HepG2 (cell line): ENCODE results near the gene OTOP3. TPM values are rescaled to one million over a fixed set of nuclear protein-coding genes. Genes with fewer than 3 reads are reported as not detected.
A peak's percentile ranks its signal among the peaks of the same experiment; 100 is the strongest.

Experiments used
- ATAC-seq: fragments of 200-7000 bp; cut with Tn5 transposase; 3 replicates; pipeline ENCODE4 v1.9.1; 2020; ENCODE audit warnings: mild to moderate bottlenecking, moderate library complexity
- BruUV-seq: library from RNA; stranded (reverse); fragments of 400-500 nt; replicated peaks from 2 replicates; lab custom pipeline; 2021; lab: Mats Ljungman, UMichigan
- CTCF ChIA-PET: fragments of 300-600 bp; formaldehyde crosslinking; extraction: SDS; loops from one replicate; lab custom pipeline; 2021; ENCODE audit warnings: low total read pairs, inconsistent platforms, low intra/inter-chr PET ratio; lab: Yijun Ruan, JAX
- POLR2A ChIA-PET: fragments of 350-600 bp; sonication (Branson Sonifier 250); formaldehyde crosslinking; loops from one replicate; lab custom pipeline; 2020; ENCODE audit warnings: antibody characterized with exemption, inconsistent platforms; lab: Yijun Ruan, JAX
- DNase-seq: peaks from one replicate; pipeline ENCODE4 v3.0.0-alpha.2; 2015; ENCODE audit warnings: low spot score
- FAIRE-seq: peaks from 3 replicates; lab custom pipeline; 2011; peaks lifted over from hg19 to GRCh38; lab: Jason Lieb, UNC
- H2AFZ ChIP-seq: one replicate; pipeline ENCODE4 v1.6.1; 2011; ENCODE audit warnings: low read length, inconsistent platforms
- H3K27ac ChIP-seq: fragments of 300-600 bp; 3 replicates; pipeline ENCODE4 v1.8.0; 2011; ENCODE audit warnings: mixed run types, mild to moderate bottlenecking, mixed read lengths, low read length, inconsistent platforms; ENCODE audit not compliant: insufficient read depth; ENCODE audit errors: extremely low read length
- H3K27me3 ChIP-seq, 2 experiments: fragments of 200-600 bp in 1 of 2; 2 replicates in 1 of 2; 3 replicates in 1 of 2; pipeline versions ENCODE4 v1.6.0 to v1.8.0; 2011; ENCODE audit warnings: low read length in 2 of 2, mild to moderate bottlenecking in 2 of 2, moderate library complexity in 2 of 2, inconsistent platforms in 1 of 2; ENCODE audit not compliant: insufficient read depth in 2 of 2, control insufficient read depth in 1 of 2
- H3K36me3 ChIP-seq, 2 experiments: fragments of 200-600 bp in 1 of 2; replicated peaks in 1 of 2; 2 replicates in 1 of 2; 3 replicates in 1 of 2; pipeline versions ENCODE4 v1.5.1 to v1.8.0; 2011; ENCODE audit warnings: low read length in 2 of 2, inconsistent platforms in 1 of 2; ENCODE audit not compliant: insufficient read depth in 2 of 2, control insufficient read depth in 1 of 2
- H3K4me1 ChIP-seq: 2 replicates; pipeline ENCODE4 v1.5.1; 2012; ENCODE audit warnings: low read length, inconsistent platforms; ENCODE audit not compliant: insufficient read depth
- H3K4me2 ChIP-seq: 2 replicates; pipeline ENCODE4 v1.6.0; 2011; ENCODE audit warnings: low read depth, low read length, inconsistent platforms
- H3K4me3 ChIP-seq, 3 experiments: fragments of 200-600 bp in 1 of 3; sonication (generic), shearing (Covaris generic) in 1 of 3; replicated peaks in 1 of 3; 2 replicates each; pipeline ENCODE4 v1.5.1; 2011 to 2016; ENCODE audit warnings: low read length in 3 of 3, inconsistent platforms in 2 of 3, low read depth in 2 of 3, mild to moderate bottlenecking in 2 of 3, control low read depth in 1 of 3, mixed read lengths in 1 of 3; ENCODE audit not compliant: insufficient read depth in 1 of 3
- H3K79me2 ChIP-seq: one replicate; pipeline ENCODE4 v1.6.1; 2011; ENCODE audit warnings: low read length, inconsistent platforms; ENCODE audit not compliant: insufficient read depth
- H3K9ac ChIP-seq: 2 replicates; pipeline ENCODE4 v1.6.0; 2011; ENCODE audit warnings: mild to moderate bottlenecking, low read depth, low read length, inconsistent platforms; ENCODE audit not compliant: insufficient read depth
- H3K9me3 ChIP-seq: 2 replicates; pipeline ENCODE4 v1.5.1; 2012; ENCODE audit warnings: mild to moderate bottlenecking, low read length
- H4K20me1 ChIP-seq: 2 replicates; pipeline ENCODE4 v1.6.0; 2011; ENCODE audit warnings: inconsistent platforms, mild to moderate bottlenecking, low read length, moderate library complexity; ENCODE audit not compliant: insufficient read depth
- EP300 ChIP-seq, 3 experiments: sonication (generic) in 1 of 3; formaldehyde crosslinking in 1 of 3; IDR thresholded peaks; 2 replicates each; pipeline versions ENCODE4 v1.5.1 to v1.6.1; 2011 to 2020; ENCODE audit warnings: low read depth in 2 of 3, low read length in 2 of 3, borderline replicate concordance in 1 of 3, improper control_type of control experiment in 1 of 3, mild to moderate bottlenecking in 1 of 3, missing genetic modification reagents in 1 of 3, moderate library complexity in 1 of 3
- GATAD1 ChIP-seq: IDR thresholded peaks from 2 replicates; pipeline ENCODE4 v1.6.1; 2016; ENCODE audit warnings: missing genetic modification reagents, missing compliant biosample characterization
- HNRNPL ChIP-seq: fragments of 200-400 bp; formaldehyde crosslinking; IDR thresholded peaks from 2 replicates; pipeline ENCODE4 v1.6.1; 2017; ENCODE audit warnings: mild to moderate bottlenecking, low read depth, low read length
- KDM5A ChIP-seq: fragments of 200-600 bp; sonication (generic); IDR thresholded peaks from 2 replicates; pipeline ENCODE4 v1.7.0; 2018; ENCODE audit warnings: antibody characterized with exemption, mild to moderate bottlenecking, low read length, borderline replicate concordance
- MED1 ChIP-seq: sonication (generic); formaldehyde crosslinking; IDR thresholded peaks from 2 replicates; pipeline ENCODE4 v1.4.0; 2020; ENCODE audit warnings: missing genetic modification reagents
- PRPF4 ChIP-seq: fragments of 200-400 bp; formaldehyde crosslinking; IDR thresholded peaks from 2 replicates; pipeline ENCODE4 v1.6.1; 2016; ENCODE audit warnings: low read length, low read depth; ENCODE audit not compliant: poor library complexity, severe bottlenecking
- RAD21 ChIP-seq: fragments of 450-650 bp; formaldehyde crosslinking; IDR thresholded peaks from 2 replicates; pipeline ENCODE4 v1.5.0; 2020; ENCODE audit warnings: mild to moderate bottlenecking
- XRCC5 ChIP-seq: fragments of 200-400 bp; formaldehyde crosslinking; optimal IDR thresholded peaks from 2 replicates; pipeline ENCODE3; 2017; ENCODE audit warnings: mild to moderate bottlenecking, low read length
- ZBTB43 ChIP-seq: sonication (generic); formaldehyde crosslinking; conservative IDR thresholded peaks from 2 replicates; pipeline ENCODE4 v1.4.0; 2020; ENCODE audit warnings: missing genetic modification reagents
- ZIK1 ChIP-seq: sonication (generic); formaldehyde crosslinking; IDR thresholded peaks from 2 replicates; pipeline ENCODE4 v1.5.0; 2020; ENCODE audit warnings: mild to moderate bottlenecking, low read depth, missing genetic modification reagents, borderline replicate concordance
- ZNF33A ChIP-seq: sonication (generic); formaldehyde crosslinking; IDR thresholded peaks from 2 replicates; pipeline ENCODE4 v1.5.1; 2020; ENCODE audit warnings: missing genetic modification reagents, mild to moderate bottlenecking, moderate library complexity, borderline replicate concordance
- ZNF484 ChIP-seq: sonication (generic); formaldehyde crosslinking; IDR thresholded peaks from 2 replicates; pipeline ENCODE4 v1.5.1; 2020; ENCODE audit warnings: mild to moderate bottlenecking, low read depth, missing genetic modification reagents, borderline replicate concordance
- ZNF691 ChIP-seq: sonication (generic); formaldehyde crosslinking; IDR thresholded peaks from 2 replicates; pipeline ENCODE4 v1.4.0; 2020; ENCODE audit warnings: missing genetic modification reagents, low read depth, mild to moderate bottlenecking, borderline replicate concordance
- ZNF891 ChIP-seq: sonication (generic); formaldehyde crosslinking; IDR thresholded peaks from 2 replicates; pipeline ENCODE4 v1.5.0; 2020; ENCODE audit warnings: mild to moderate bottlenecking, missing genetic modification reagents
- WGBS: methylation state at CpG from one replicate; pipeline ENCODE4 v1.1.6; 2017; ENCODE audit warnings: low lambda C conversion rate; 5-methylcytosine and 5-hydroxymethylcytosine counted together
- in situ Hi-C: cut with HindIII; loops from 2 replicates; pipeline ENCODE4 v1.10.0; 2017; ENCODE audit warnings: low pct_unique_long_range_greater_than_20kb; ENCODE audit not compliant: extremely low pct_ligation_motif_present
- intact Hi-C: fragments of 100-400 bp; cut with micrococcal nuclease; formaldehyde crosslinking; loops from one replicate; pipeline ENCODE4 v1.10.0; 2022; ENCODE audit not compliant: unreplicated experiment
- polyA plus RNA-seq, 8 experiments: library from polyadenylated mRNA; depleted of rRNA in 3 of 8; stranded (reverse) in 7 of 8; unstranded in 1 of 8; fragments of >200 nt; fragmentation: Illumina TruSeq in 4 of 8; extraction: Trizol in 4 of 8; gene quantifications; 2 replicates each; pipeline versions ENCODE4 v1.2.1 to v1.2.3, GENCODE V29; 2011 to 2016; ENCODE audit warnings: low read depth in 4 of 8, missing spikeins in 1 of 8, mixed read lengths in 1 of 8; ENCODE audit not compliant: insufficient read depth in 1 of 8
- total RNA-seq, 5 experiments: library from RNA; depleted of rRNA; stranded (reverse); fragments of >200 nt; fragmentation: Illumina TruSeq; extraction: Trizol; gene quantifications; 2 replicates each; pipeline ENCODE4 v1.2.3, GENCODE V29; 2016; ENCODE audit warnings: low read depth in 1 of 5
- TF ChIP-seq, protein P1 (sequence below): sonication (generic); formaldehyde crosslinking; IDR thresholded peaks from 2 replicates; pipeline ENCODE4 v1.5.1; 2020; ENCODE audit warnings: mild to moderate bottlenecking, missing genetic modification reagents, moderate library complexity

The OTOP3 gene
- total and polyA plus RNA-seq, 2 of the 13 experiments (the other 11 are each of a cell fraction or from before 2014, with no cell fraction given), result not detected

DNA sequence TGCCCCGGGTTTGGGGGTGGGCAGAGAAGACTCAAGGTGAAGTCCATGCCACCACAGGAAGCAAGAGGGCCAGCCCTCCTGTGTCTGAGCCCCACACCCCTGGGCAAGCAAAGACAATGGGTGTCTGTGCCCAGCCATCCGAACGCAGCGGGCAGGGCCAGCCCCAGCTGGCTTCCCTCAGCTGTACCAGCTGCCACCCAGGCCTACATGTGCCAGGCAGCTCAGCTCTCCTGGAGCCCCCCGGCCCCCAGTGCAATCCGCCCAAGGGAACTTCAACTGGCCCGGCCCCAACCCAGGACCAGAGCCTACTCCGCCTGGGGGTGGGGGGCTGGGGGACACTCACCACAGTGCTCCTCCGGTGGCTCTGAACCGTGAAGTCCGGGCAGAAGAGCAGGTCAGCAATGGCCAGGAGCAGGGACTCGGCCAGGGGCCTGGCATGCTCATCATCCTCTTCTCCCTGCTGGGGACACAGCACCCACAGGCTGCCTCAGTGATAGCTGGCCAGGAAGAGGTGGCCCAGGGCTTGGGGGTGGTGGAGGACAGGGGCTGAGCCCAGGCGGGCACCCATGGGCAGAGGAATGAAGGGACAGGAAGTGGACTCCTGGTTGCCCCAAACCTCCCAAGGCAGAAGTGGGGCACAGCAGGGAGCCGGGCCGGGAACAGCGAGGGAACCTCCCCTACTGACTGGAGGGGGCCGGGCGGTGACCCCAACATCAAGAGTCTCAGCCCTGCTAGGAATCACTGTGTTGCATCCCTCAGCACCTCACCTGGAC, 27.1 kb downstream of the OTOP3 start (continued):
- TF ChIP-seq ZNF891 (no peak), ZNF691 (no peak), ZNF484 (no peak), GATAD1 (CRISPR knock-in tag) (no peak), KDM5A (no peak)

- no peaks in the 10 kb centered on the region for H3K79me2 ChIP-seq
- BruUV-seq, result no TSS peak
- peak; percentile 64; the same call in 1 of the 2 replicates for TF ChIP-seq HNRNPL
- TF ChIP-seq RAD21 (CRISPR knock-in tag), result peak; percentile 20; the same call in 1 of the 2 replicates
- TF ChIP-seq, protein P1, sequence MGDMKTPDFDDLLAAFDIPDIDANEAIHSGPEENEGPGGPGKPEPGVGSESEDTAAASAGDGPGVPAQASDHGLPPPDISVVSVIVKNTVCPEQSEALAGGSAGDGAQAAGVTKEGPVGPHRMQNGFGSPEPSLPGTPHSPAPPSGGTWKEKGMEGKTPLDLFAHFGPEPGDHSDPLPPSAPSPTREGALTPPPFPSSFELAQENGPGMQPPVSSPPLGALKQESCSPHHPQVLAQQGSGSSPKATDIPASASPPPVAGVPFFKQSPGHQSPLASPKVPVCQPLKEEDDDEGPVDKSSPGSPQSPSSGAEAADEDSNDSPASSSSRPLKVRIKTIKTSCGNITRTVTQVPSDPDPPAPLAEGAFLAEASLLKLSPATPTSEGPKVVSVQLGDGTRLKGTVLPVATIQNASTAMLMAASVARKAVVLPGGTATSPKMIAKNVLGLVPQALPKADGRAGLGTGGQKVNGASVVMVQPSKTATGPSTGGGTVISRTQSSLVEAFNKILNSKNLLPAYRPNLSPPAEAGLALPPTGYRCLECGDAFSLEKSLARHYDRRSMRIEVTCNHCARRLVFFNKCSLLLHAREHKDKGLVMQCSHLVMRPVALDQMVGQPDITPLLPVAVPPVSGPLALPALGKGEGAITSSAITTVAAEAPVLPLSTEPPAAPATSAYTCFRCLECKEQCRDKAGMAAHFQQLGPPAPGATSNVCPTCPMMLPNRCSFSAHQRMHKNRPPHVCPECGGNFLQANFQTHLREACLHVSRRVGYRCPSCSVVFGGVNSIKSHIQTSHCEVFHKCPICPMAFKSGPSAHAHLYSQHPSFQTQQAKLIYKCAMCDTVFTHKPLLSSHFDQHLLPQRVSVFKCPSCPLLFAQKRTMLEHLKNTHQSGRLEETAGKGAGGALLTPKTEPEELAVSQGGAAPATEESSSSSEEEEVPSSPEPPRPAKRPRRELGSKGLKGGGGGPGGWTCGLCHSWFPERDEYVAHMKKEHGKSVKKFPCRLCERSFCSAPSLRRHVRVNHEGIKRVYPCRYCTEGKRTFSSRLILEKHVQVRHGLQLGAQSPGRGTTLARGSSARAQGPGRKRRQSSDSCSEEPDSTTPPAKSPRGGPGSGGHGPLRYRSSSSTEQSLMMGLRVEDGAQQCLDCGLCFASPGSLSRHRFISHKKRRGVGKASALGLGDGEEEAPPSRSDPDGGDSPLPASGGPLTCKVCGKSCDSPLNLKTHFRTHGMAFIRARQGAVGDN (CRISPR knock-in tag), result peak; percentile 43
- no peak for TF ChIP-seq ZBTB43 (CRISPR knock-in tag)
- TF ChIP-seq EP300 (IDR thresholded peaks at IDR 0.05; ENCODE audit: low read depth in 2 of 2, low read length in 2 of 2), result no peak
- no peak for TF ChIP-seq EP300 (CRISPR knock-in tag; IDR thresholded peaks at IDR 0.05; ENCODE audit: borderline replicate concordance)
- TF ChIP-seq ZIK1 (CRISPR knock-in tag), result no peak
- TF ChIP-seq ZNF33A (CRISPR knock-in tag), result no peak
- no peak for TF ChIP-seq MED1
- no peak for TF ChIP-seq PRPF4
- peak; percentile 54 for TF ChIP-seq XRCC5
Measured at GRCh38 chr17:74963656-74964055, 28.0 kb downstream of the OTOP3 start.

More at GRCh38 chr17:74963656-74964055, 28.0 kb downstream of the OTOP3 start:
- CTCF ChIA-PET, result no interaction called here
- Histone ChIP-seq H3K27ac (no peak overlapping the region), H4K20me1 (no peaks in the 10 kb centered on the region), H3K9me3 (no peaks in the 10 kb centered on the region), H3K36me3 (no peaks in the 10 kb centered on the region), H3K4me3 (no peak overlapping the region; a peak in 1 of 6 replicates), H3K4me2 (no peak overlapping the region), H3K4me1 (peaks cover 11% of the 10 kb centered on the region), H3K27me3 (no peaks in the 10 kb centered on the region; a peak in 2 of 5 replicates), H3K9ac (no peak overlapping the region), H2AFZ (no peak overlapping the region)
- intact Hi-C loops, result loop anchor here (5.0 kb wide), 1 partner anchor 171 kb away; no protein-coding TSS in a partner anchor
- ATAC-seq (peak; percentile 57), FAIRE-seq (no peak), DNase-seq (no peak)
- POLR2A ChIA-PET, result interaction anchor here (1.0 to 5.2 kb wide), 3 partner anchors 48 to 61 kb away, joined by 3 to 94 read pairs (median 3); partner anchors contain the start of gene MRPL58
- WGBS, result 30% methylated on average over 6 of the region's 12 CpGs
- in situ Hi-C loops, result loop anchor here (5.0 to 10.0 kb wide), 2 partner anchors 44 to 451 kb away; no protein-coding TSS in a partner anchor
